SIG-M5 treated with dmso at 0.1 percent for 504 hours (cell line): ENCODE measurements around the gene LIMD2.

Experiments
- DNase-seq: peaks from one replicate; lab custom pipeline; 2025; ENCODE audit not compliant: unreplicated experiment; lab: John Stamatoyannopoulos, UW

LIMD2 gene

DNA sequence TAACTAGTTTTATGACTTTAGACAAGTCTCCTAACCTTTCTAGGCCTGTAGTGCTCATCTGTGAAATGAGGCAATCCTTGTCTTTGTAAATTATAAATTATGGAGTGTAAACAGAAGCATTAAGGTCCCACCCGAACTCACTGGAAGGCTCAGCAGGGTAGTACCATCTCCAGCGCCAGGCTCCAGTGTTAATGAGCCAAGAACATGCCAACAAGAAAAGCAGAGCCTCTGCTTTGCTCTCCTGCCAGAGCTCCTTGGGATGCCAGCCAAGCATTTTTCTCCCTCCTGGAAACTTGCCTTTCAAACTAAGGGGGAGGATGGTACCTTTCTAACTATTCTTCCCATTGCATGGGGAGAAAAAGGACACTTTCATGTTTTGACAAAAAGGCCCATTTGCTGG, 14.9 kb downstream of the LIMD2 start:
- no peak for DNase-seq

GRCh38 chr17:63682981-63683380, 16.9 kb downstream of the LIMD2 start:
- DNase-seq: no peak

- DNase-seq: peak; percentile 56
These were observed 17.5 kb downstream of the LIMD2 start for GRCh38 chr17:63682441-63682840.

DNA sequence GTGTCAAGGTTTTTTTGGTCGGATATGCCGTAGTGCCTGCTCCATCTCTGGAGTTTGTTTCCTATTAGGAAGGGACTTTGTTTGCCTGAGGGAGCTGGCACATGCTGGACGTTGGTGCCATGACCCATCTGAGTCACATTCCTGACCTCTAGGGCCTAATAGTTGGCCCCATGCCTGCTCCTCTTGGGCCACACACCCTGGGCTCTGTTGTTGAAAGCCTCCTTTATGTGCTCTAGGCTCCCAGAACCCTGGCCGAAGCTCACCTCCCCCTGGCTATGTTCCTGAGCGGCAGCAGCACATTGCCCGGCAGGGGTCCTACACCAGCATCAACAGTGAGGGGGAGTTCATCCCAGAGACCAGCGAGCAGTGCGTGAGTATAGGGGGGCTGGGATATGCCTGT, 18.4 kb downstream of the LIMD2 start:
- DNase-seq: peak; percentile 19

DNA sequence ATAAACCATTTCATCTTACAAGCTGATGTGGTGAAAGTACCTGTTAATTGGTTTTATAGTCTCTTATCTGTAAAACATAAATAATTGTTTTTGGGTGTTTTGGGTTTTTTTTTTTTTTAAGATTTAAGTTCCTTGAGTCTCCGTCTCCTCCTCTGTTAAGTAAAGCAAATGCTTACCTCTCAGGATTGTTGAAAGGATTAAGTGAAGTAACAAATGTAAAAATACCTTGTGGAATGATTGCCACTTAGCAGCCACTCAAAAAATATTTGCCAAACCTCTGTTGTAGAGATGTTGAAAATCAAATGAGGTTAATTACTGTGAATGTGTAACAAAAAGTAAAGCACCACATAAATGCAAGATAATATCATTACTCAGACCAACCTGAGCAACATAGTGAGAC, 19.2 kb downstream of the LIMD2 start:
- no peak for DNase-seq

DNA sequence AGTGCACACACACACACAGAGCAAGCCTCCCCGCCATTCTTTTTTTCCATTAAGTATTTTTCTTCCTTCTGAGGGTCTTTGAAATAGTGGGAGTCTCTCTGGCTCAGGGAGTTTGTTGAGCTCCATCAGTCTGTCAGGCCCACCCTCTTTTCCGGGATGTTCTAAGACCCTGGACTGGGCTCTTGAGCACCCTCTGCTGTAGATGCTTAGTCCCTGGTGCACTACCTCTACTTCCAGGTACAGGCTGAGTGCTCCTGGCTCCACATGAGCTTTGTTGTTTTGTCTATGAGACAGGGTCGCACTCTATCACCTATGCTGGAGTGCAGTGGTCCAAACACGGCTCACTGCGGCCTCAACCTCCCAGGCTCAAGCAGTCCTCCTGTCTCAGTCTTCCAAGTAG, 20.7 kb downstream of the LIMD2 start:
- no peak for DNase-seq

GRCh38 chr17:63676584-63676983, 23.3 kb downstream of the LIMD2 start:
- DNase-seq: no peak

- DNase-seq: peak; percentile 75
These were observed 24.0 kb downstream of the LIMD2 start for GRCh38 chr17:63675607-63676546.

DNA sequence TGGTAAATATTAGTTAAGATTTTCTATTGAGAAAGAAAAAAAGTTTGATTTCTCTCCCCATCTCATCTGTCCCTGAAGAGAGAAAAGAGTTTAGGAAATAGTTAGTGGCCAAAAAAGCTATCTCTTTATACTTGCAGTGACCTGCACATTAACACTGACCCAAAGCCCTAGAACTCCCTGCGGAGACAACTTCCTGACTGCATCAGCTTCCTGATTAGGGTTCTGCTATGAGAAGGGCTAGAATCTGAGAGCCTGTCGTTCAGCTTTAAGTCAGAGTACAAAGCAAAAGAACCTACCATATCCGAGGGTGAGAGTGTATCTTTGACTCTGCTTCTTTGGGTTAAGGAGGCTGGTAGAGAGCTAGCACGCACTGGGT, 24.7 kb downstream of the LIMD2 start:
- DNase-seq: no peak

DNA sequence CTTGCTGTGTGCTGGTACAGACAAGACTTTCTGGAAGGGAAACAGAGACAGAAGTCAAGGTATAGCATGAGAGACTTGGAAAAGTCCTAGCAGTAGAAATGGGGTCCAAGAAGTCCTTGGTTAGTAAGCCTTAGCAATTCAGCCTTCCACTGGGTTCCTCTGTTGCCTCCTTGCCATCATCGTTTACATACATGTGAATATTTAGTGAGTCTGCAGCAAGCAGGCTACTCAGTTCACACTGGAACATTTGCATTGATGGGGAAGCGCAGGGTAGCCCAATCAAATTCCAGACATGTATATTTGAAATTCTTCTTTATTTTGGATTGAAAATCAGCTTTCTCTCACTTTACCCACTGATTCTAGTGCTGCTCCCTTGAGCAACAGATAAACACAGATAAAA, 27.1 kb downstream of the LIMD2 start:
- DNase-seq: no peak

GRCh38 chr17:63665527-63666214, 34.3 kb downstream of the LIMD2 start:
- peak; percentile 98 for DNase-seq

GRCh38 chr17:63659850-63660249, 40.1 kb downstream of the LIMD2 start:
- DNase-seq: no peak

GRCh38 chr17:63658366-63658765, 41.6 kb downstream of the LIMD2 start:
- no peak for DNase-seq

GRCh38 chr17:63657786-63658185, 42.1 kb downstream of the LIMD2 start:
- no peak for DNase-seq

- no peak for DNase-seq
These were observed 46.9 kb downstream of the LIMD2 start for GRCh38 chr17:63653050-63653449.

DNA sequence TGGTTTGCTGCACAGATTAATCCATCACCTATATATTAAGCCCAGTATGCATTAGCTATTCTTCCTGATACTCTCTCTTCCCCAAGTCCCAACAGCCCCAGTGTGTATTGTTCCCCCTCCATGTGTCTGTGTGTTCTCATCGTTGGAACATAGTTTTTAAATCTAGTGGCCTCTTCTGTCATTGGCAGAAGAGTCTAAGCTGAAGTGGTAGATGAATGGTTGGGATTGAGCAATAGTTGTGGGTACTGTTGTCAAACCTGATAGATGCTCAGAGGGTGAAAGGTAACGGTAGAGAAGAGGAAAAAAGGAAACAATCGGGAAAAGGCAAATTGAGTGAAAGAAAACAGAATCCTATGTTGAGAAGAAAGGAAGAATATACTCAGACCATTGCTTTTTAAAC, 47.8 kb downstream of the LIMD2 start:
- peak; percentile 19 for DNase-seq

DNA sequence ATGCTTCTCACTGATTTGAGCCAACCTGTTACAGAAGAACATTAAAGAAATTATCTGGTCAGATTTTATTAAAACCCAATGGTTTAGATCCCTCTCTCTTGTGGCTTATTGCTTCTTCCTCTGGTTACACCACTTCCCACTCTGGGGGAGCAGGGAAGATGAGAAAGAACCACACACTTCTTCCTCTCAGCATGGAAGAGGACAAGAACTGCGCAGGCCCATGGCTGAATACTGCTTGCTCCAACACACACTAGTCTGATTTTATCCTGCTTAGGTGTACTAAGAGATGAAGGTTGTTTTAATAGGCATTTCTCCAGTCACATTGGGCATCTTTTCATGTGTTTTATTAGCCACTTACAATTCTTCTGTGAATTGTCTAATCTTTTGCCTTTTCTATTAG, 50.1 kb downstream of the LIMD2 start:
- peak; percentile 56 for DNase-seq

DNA sequence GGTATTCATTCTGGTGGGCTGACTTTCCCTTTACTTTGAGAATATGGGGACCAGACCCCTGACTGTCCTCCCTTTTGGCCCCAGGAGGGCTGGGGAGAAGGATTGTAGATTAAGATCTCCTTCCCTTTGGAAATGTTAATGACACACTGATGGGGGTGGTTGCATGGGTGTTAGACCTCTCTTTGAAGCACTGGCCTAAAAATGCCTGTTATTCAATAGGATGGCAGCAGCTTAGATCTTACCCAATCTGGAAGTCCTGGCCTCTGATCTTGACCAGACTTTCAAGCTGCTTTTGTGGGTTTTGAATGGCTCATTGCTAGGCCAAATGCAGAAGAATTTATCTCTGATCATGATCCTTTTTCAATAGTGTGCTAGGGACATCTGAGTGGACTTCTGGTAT, 52.0 kb downstream of the LIMD2 start:
- no peak for DNase-seq

- DNase-seq: no peak
These were observed 52.7 kb downstream of the LIMD2 start for GRCh38 chr17:63647065-63647725.

DNA sequence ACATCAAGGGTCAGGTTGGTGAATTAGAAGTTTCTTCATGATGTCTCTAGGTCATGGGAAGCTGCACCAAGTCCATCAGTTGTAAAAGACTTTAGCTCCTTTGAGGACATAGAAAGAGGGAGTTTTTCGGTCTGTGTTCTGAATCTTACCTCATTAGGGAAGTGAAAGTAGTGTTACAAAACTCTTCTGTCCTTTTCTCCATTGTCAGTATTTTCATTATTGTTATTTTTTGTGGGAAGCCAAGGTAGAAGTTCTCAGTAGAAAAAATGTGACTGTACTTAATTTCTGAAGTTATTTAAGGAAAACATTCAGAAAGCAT, 53.5 kb downstream of the LIMD2 start:
- DNase-seq: peak; percentile 91
